D341Med (cell line): Measurements from ENCODE around the gene TMBIM1.

Experiments used
- DNase-seq: peaks from one replicate; pipeline ENCODE4 v3.0.0; 2012; ENCODE audit warnings: low spot score

The TMBIM1 gene

GRCh38 chr2:218292048-218293014 is at the start of gene TMBIM1:
Gene TMBIM1, minus strand, starts transcription at chr2:218292503. Its CDS starts 10,362 bp downstream, at chr2:218282141.
- peak; percentile 97 for DNase-seq

- no peak for DNase-seq
Measured at GRCh38 chr2:218341381-218341780, 49.1 kb upstream of the TMBIM1 start.

GRCh38 chr2:218340656-218341055 is 48.4 kb upstream of the TMBIM1 start:
- DNase-seq: no peak

- no peak for DNase-seq
Measured at GRCh38 chr2:218334531-218334930, 42.2 kb upstream of the TMBIM1 start.

GRCh38 chr2:218332920-218333645 is 40.8 kb upstream of the TMBIM1 start:
- no peak for DNase-seq

- no peak for DNase-seq
Measured at GRCh38 chr2:218332288-218332687, 40.0 kb upstream of the TMBIM1 start.

GRCh38 chr2:218331745-218332144 is 39.4 kb upstream of the TMBIM1 start:
- no peak for DNase-seq

- no peak for DNase-seq
Measured at GRCh38 chr2:218329826-218330593, 37.7 kb upstream of the TMBIM1 start.

GRCh38 chr2:218329027-218329825 is 36.9 kb upstream of the TMBIM1 start:
- no peak for DNase-seq

- no peak for DNase-seq
Measured at GRCh38 chr2:218328294-218328693, 36.0 kb upstream of the TMBIM1 start.

GRCh38 chr2:218327451-218328210 is 35.3 kb upstream of the TMBIM1 start:
- no peak for DNase-seq

- DNase-seq: no peak
Measured at GRCh38 chr2:218326315-218326714, 34.0 kb upstream of the TMBIM1 start.

GRCh38 chr2:218325566-218326160 is 33.4 kb upstream of the TMBIM1 start:
- no peak for DNase-seq

GRCh38 chr2:218323526-218324472 is 31.5 kb upstream of the TMBIM1 start:
- DNase-seq: no peak

- peak; percentile 90 for DNase-seq
Measured at GRCh38 chr2:218322768-218323525, 30.6 kb upstream of the TMBIM1 start.

- DNase-seq: no peak
Measured at GRCh38 chr2:218320704-218321336, 28.5 kb upstream of the TMBIM1 start.

- DNase-seq: no peak
Measured at GRCh38 chr2:218319813-218320365, 27.6 kb upstream of the TMBIM1 start.
